HL-60 (cell line): ENCODE results near the gene RTF1.

Source experiments
- GABPA ChIP-seq: IDR thresholded peaks from 2 replicates; pipeline ENCODE4 v1.6.1; 2012; ENCODE audit warnings: low read depth
- TF ChIP-seq, protein P1 (sequence below): IDR thresholded peaks from one replicate; pipeline ENCODE4 v1.5.1; 2011; ENCODE audit warnings: low read length, control low read depth, inconsistent platforms; ENCODE audit not compliant: insufficient read depth
- TF ChIP-seq, protein P2 (sequence below): IDR thresholded peaks from 2 replicates; pipeline ENCODE4 v1.6.1; 2012; ENCODE audit warnings: low read depth; ENCODE audit not compliant: insufficient replicate concordance

GRCh38 chr15:41520636-41521035 lies 103.7 kb downstream of the RTF1 start:
- TF ChIP-seq, protein P1, sequence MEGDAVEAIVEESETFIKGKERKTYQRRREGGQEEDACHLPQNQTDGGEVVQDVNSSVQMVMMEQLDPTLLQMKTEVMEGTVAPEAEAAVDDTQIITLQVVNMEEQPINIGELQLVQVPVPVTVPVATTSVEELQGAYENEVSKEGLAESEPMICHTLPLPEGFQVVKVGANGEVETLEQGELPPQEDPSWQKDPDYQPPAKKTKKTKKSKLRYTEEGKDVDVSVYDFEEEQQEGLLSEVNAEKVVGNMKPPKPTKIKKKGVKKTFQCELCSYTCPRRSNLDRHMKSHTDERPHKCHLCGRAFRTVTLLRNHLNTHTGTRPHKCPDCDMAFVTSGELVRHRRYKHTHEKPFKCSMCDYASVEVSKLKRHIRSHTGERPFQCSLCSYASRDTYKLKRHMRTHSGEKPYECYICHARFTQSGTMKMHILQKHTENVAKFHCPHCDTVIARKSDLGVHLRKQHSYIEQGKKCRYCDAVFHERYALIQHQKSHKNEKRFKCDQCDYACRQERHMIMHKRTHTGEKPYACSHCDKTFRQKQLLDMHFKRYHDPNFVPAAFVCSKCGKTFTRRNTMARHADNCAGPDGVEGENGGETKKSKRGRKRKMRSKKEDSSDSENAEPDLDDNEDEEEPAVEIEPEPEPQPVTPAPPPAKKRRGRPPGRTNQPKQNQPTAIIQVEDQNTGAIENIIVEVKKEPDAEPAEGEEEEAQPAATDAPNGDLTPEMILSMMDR = no peak
- TF ChIP-seq GABPA = no peak
- TF ChIP-seq, protein P2, sequence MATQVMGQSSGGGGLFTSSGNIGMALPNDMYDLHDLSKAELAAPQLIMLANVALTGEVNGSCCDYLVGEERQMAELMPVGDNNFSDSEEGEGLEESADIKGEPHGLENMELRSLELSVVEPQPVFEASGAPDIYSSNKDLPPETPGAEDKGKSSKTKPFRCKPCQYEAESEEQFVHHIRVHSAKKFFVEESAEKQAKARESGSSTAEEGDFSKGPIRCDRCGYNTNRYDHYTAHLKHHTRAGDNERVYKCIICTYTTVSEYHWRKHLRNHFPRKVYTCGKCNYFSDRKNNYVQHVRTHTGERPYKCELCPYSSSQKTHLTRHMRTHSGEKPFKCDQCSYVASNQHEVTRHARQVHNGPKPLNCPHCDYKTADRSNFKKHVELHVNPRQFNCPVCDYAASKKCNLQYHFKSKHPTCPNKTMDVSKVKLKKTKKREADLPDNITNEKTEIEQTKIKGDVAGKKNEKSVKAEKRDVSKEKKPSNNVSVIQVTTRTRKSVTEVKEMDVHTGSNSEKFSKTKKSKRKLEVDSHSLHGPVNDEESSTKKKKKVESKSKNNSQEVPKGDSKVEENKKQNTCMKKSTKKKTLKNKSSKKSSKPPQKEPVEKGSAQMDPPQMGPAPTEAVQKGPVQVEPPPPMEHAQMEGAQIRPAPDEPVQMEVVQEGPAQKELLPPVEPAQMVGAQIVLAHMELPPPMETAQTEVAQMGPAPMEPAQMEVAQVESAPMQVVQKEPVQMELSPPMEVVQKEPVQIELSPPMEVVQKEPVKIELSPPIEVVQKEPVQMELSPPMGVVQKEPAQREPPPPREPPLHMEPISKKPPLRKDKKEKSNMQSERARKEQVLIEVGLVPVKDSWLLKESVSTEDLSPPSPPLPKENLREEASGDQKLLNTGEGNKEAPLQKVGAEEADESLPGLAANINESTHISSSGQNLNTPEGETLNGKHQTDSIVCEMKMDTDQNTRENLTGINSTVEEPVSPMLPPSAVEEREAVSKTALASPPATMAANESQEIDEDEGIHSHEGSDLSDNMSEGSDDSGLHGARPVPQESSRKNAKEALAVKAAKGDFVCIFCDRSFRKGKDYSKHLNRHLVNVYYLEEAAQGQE = no peak
